ENCODE measurements around the gene DCTN3.

GRCh38 chr9:34652602-34653000 lies 32.3 kb upstream of the DCTN3 start:
- TF ChIP-seq CREB1 (IDR thresholded peaks at IDR 0.05; ENCODE audit: low read depth) (no peak), EGR1 (IDR thresholded peaks at IDR 0.05) (no peak), YY1 (IDR thresholded peaks at IDR 0.05; ENCODE audit: low read depth) (no peak), EP300 (IDR thresholded peaks at IDR 0.05; ENCODE audit: borderline replicate concordance) (no peak), ZBTB7A (IDR thresholded peaks at IDR 0.05; ENCODE audit: low read depth) (no peak)
- TF ChIP-seq, protein P1, sequence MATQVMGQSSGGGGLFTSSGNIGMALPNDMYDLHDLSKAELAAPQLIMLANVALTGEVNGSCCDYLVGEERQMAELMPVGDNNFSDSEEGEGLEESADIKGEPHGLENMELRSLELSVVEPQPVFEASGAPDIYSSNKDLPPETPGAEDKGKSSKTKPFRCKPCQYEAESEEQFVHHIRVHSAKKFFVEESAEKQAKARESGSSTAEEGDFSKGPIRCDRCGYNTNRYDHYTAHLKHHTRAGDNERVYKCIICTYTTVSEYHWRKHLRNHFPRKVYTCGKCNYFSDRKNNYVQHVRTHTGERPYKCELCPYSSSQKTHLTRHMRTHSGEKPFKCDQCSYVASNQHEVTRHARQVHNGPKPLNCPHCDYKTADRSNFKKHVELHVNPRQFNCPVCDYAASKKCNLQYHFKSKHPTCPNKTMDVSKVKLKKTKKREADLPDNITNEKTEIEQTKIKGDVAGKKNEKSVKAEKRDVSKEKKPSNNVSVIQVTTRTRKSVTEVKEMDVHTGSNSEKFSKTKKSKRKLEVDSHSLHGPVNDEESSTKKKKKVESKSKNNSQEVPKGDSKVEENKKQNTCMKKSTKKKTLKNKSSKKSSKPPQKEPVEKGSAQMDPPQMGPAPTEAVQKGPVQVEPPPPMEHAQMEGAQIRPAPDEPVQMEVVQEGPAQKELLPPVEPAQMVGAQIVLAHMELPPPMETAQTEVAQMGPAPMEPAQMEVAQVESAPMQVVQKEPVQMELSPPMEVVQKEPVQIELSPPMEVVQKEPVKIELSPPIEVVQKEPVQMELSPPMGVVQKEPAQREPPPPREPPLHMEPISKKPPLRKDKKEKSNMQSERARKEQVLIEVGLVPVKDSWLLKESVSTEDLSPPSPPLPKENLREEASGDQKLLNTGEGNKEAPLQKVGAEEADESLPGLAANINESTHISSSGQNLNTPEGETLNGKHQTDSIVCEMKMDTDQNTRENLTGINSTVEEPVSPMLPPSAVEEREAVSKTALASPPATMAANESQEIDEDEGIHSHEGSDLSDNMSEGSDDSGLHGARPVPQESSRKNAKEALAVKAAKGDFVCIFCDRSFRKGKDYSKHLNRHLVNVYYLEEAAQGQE (IDR thresholded peaks at IDR 0.05; ENCODE audit: low read depth) = no peak

Measured in Ishikawa (cell line).